ENCODE data around the gene MAGI1.

Gene MAGI1

GRCh38 chr3:65786890-65787289 is 251.8 kb downstream of the MAGI1 start:
- DNase-seq = no peak

- no peak for DNase-seq
These were observed 253.6 kb downstream of the MAGI1 start for GRCh38 chr3:65785065-65785645.

GRCh38 chr3:65783117-65783516 is 255.6 kb downstream of the MAGI1 start:
- no peak for DNase-seq

- no peak for DNase-seq
These were observed 257.1 kb downstream of the MAGI1 start for GRCh38 chr3:65781594-65781993.

- DNase-seq = no peak
These were observed 259.3 kb downstream of the MAGI1 start for GRCh38 chr3:65779390-65779789.

- DNase-seq = no peak
These were observed 259.8 kb downstream of the MAGI1 start for GRCh38 chr3:65778968-65779367.

- DNase-seq = no peak
These were observed 261.7 kb downstream of the MAGI1 start for GRCh38 chr3:65777050-65777449.

GRCh38 chr3:65776494-65776893 is 262.2 kb downstream of the MAGI1 start:
- DNase-seq = no peak

GRCh38 chr3:65776081-65776480 is 262.6 kb downstream of the MAGI1 start:
- no peak for DNase-seq

- DNase-seq = no peak
These were observed 266.0 kb downstream of the MAGI1 start for GRCh38 chr3:65772758-65773157.

GRCh38 chr3:65767551-65767950 is 271.2 kb downstream of the MAGI1 start:
- DNase-seq = no peak

GRCh38 chr3:65762235-65762580 is 276.5 kb downstream of the MAGI1 start:
- no peak for DNase-seq

GRCh38 chr3:65761446-65762234 is 277.1 kb downstream of the MAGI1 start:
- no peak for DNase-seq

GRCh38 chr3:65758876-65759598 is 279.7 kb downstream of the MAGI1 start:
- DNase-seq = no peak

- no peak for DNase-seq
These were observed 280.3 kb downstream of the MAGI1 start for GRCh38 chr3:65758438-65758837.

GRCh38 chr3:65752636-65753035 is 286.1 kb downstream of the MAGI1 start:
- DNase-seq = no peak

GRCh38 chr3:65751123-65751700 is 287.5 kb downstream of the MAGI1 start:
- DNase-seq = no peak

- DNase-seq = no peak
These were observed 289.7 kb downstream of the MAGI1 start for GRCh38 chr3:65749066-65749465.

- no peak for DNase-seq
These were observed 290.4 kb downstream of the MAGI1 start for GRCh38 chr3:65748326-65748725.

- DNase-seq = no peak
These were observed 291.9 kb downstream of the MAGI1 start for GRCh38 chr3:65746848-65747247.

GRCh38 chr3:65745306-65745705 is 293.4 kb downstream of the MAGI1 start:
- DNase-seq = no peak

GRCh38 chr3:65742914-65743313 is 295.8 kb downstream of the MAGI1 start:
- no peak for DNase-seq

GRCh38 chr3:65741540-65741939 is 297.2 kb downstream of the MAGI1 start:
- no peak for DNase-seq

Measured in DMS79 (cell line).